GM10248 (cell line): ENCODE measurements around the gene SEC11C.

Experiments
- CTCF ChIA-PET: fragments of 300-600 bp; sonication (Branson Sonifier 250); formaldehyde crosslinking; extraction: SDS; loops from one replicate; lab custom pipeline; 2021; ENCODE audit warnings: antibody characterized with exemption; lab: Yijun Ruan, JAX
- POLR2A ChIA-PET: fragments of 350-650 bp; sonication (Branson Sonifier 250); formaldehyde crosslinking; extraction: SDS; loops from one replicate; lab custom pipeline; 2020; ENCODE audit warnings: antibody characterized with exemption; lab: Yijun Ruan, JAX
- DNase-seq: peaks from one replicate; pipeline ENCODE4 v3.0.0; 2012; ENCODE audit errors: extremely low spot score
- CTCF ChIP-seq: IDR thresholded peaks from 2 replicates; pipeline ENCODE4 v1.5.1; 2012; ENCODE audit warnings: mild to moderate bottlenecking, low read depth; ENCODE audit errors: extremely low read depth, missing control alignments, control extremely low read depth

SEC11C gene

GRCh38 chr18:59109375-59109774 is 30.3 kb upstream of the SEC11C start:
- POLR2A ChIA-PET: no interaction called here
- CTCF ChIA-PET: no interaction called here
- no peak for DNase-seq
- no peak for TF ChIP-seq CTCF

- TF ChIP-seq CTCF: no peak
- ChIA-PET CTCF (interaction anchor here (0.7 to 1.3 kb wide), 3 partner anchors 10 to 45 kb away, joined by 3 read pairs; no protein-coding TSS in a partner anchor), POLR2A (no interaction called here)
- no peak for DNase-seq
Observed at GRCh38 chr18:59114160-59114559, 25.5 kb upstream of the SEC11C start.

- ChIA-PET POLR2A (no interaction called here), CTCF (interaction anchor here (1.1 to 2.0 kb wide), 5 partner anchors 10 to 54 kb away, joined by 3 to 5 read pairs (median 3); no protein-coding TSS in a partner anchor)
- no peak for DNase-seq
- TF ChIP-seq CTCF: no peak
Observed at GRCh38 chr18:59123588-59124369, 15.9 kb upstream of the SEC11C start.

GRCh38 chr18:59124370-59124704 is 15.3 kb upstream of the SEC11C start:
- ChIA-PET POLR2A (no interaction called here), CTCF (interaction anchor here (1.1 to 2.0 kb wide), 4 partner anchors 10 to 40 kb away, joined by 3 to 5 read pairs (median 4); no protein-coding TSS in a partner anchor)

GRCh38 chr18:59127047-59127446 is 12.6 kb upstream of the SEC11C start:
- no peak for DNase-seq
- TF ChIP-seq CTCF: no peak
- POLR2A ChIA-PET: no interaction called here
- CTCF ChIA-PET: interaction anchor here (3.0 kb wide), 1 partner anchor 43 kb away, joined by 11 read pairs; no protein-coding TSS in a partner anchor

More at GRCh38 chr18:59124370-59124704, 15.3 kb upstream of the SEC11C start:
- TF ChIP-seq CTCF: no peak
- no peak for DNase-seq

- ChIA-PET CTCF (interaction anchor here (1.1 to 1.3 kb wide), 2 partner anchors 86 to 119 kb away, joined by 3 to 4 read pairs; no protein-coding TSS in a partner anchor), POLR2A (no interaction called here)
- no peak for DNase-seq
- no peak for TF ChIP-seq CTCF
Observed at GRCh38 chr18:59129951-59130703, 9.6 kb upstream of the SEC11C start.
